H1 (cell line): ENCODE data around the gene ATXN7.

Experiments used
- BRCA1 ChIP-seq: IDR thresholded peaks from 2 replicates; pipeline ENCODE4 v1.6.1; 2012; ENCODE audit warnings: low read depth, low read length, improper control_type of control experiment
- CHD7 ChIP-seq: fragments of 300-600 bp; sonication (generic); IDR thresholded peaks from 2 replicates; pipeline ENCODE4 v1.7.1; 2012; ENCODE audit warnings: low read length, moderate library complexity, mild to moderate bottlenecking, inconsistent platforms; ENCODE audit not compliant: insufficient replicate concordance
- CTCF ChIP-seq, 3 experiments: IDR thresholded peaks; 1 replicate in 2 of 3; 2 replicates in 1 of 3; pipeline versions ENCODE4 v1.5.1 to v1.6.1; 2011; ENCODE audit warnings: low read length in 3 of 3, mild to moderate bottlenecking in 3 of 3, inconsistent platforms in 2 of 3, low read depth in 1 of 3, moderate library complexity in 1 of 3; ENCODE audit not compliant: insufficient read depth in 1 of 3; ENCODE audit errors: control extremely low read depth in 1 of 3
- GABPA ChIP-seq: IDR thresholded peaks from 2 replicates; pipeline ENCODE4 v1.6.1; 2011; ENCODE audit warnings: mild to moderate bottlenecking, low read length, moderate library complexity, borderline replicate concordance; ENCODE audit not compliant: insufficient read depth
- JUN ChIP-seq: IDR thresholded peaks from 2 replicates; pipeline ENCODE4 v1.6.1; 2011; ENCODE audit warnings: low read depth, mild to moderate bottlenecking, improper control_type of control experiment, low read length
- KDM5A ChIP-seq: fragments of 200-600 bp; IDR thresholded peaks from 2 replicates; pipeline ENCODE4 v1.7.1; 2012; ENCODE audit warnings: mild to moderate bottlenecking, low read length, inconsistent platforms, mixed read lengths
- MAX ChIP-seq: IDR thresholded peaks from 2 replicates; pipeline ENCODE4 v1.6.1; 2012; ENCODE audit warnings: inconsistent platforms
- NANOG ChIP-seq: IDR thresholded peaks from 2 replicates; pipeline ENCODE4 v1.6.1; 2011; ENCODE audit warnings: low read length, low read depth, mild to moderate bottlenecking, inconsistent platforms; ENCODE audit not compliant: insufficient read depth, poor library complexity, severe bottlenecking
- PHF8 ChIP-seq: fragments of 200-600 bp; sonication (generic); conservative IDR thresholded peaks from 2 replicates; pipeline ENCODE4 v1.7.1; 2012; ENCODE audit warnings: low read depth, mild to moderate bottlenecking, inconsistent platforms, low read length, moderate library complexity
- POLR2A ChIP-seq, 2 experiments: IDR thresholded peaks; 1 replicate in 1 of 2; 2 replicates in 1 of 2; pipeline ENCODE4 v1.6.1; 2011; ENCODE audit warnings: low read depth in 2 of 2, low read length in 2 of 2, mild to moderate bottlenecking in 2 of 2; ENCODE audit errors: control extremely low read depth in 1 of 2
- POLR2AphosphoS5 ChIP-seq: IDR thresholded peaks from 2 replicates; pipeline ENCODE4 v1.6.1; 2011; ENCODE audit warnings: low read depth, low read length
- RAD21 ChIP-seq, 2 experiments: IDR thresholded peaks in 1 of 2; conservative IDR thresholded peaks in 1 of 2; 2 replicates each; pipeline ENCODE4 v1.6.1; 2011; ENCODE audit warnings: low read depth in 2 of 2, low read length in 2 of 2, improper control_type of control experiment in 1 of 2, inconsistent platforms in 1 of 2, mild to moderate bottlenecking in 1 of 2, moderate library complexity in 1 of 2
- USF2 ChIP-seq: IDR thresholded peaks from 2 replicates; pipeline ENCODE4 v1.6.1; 2011; ENCODE audit warnings: low read length, improper control_type of control experiment
- YY1 ChIP-seq: IDR thresholded peaks from 2 replicates; pipeline ENCODE4 v1.6.1; 2011; ENCODE audit warnings: low read depth, mild to moderate bottlenecking, low read length

- TF ChIP-seq CTCF (IDR thresholded peaks at IDR 0.05; ENCODE audit: control extremely low read depth in 1 of 3, insufficient read depth in 1 of 3, low read depth in 1 of 3, low read length in 3 of 3) (no peak), KDM5A (no peak), USF2 (no peak), POLR2A (IDR thresholded peaks at IDR 0.05; ENCODE audit: control extremely low read depth in 1 of 2, low read depth in 2 of 2, low read length in 2 of 2) (no peak), POLR2AphosphoS5 (no peak), PHF8 (no peak), NANOG (no peak), RAD21 (IDR thresholded peaks at IDR 0.05 in 1 of 2, conservative IDR thresholded peaks at IDR 0.05 in 1 of 2; ENCODE audit: low read depth in 2 of 2, low read length in 2 of 2) (no peak), JUN (no peak), CHD7 (no peak), BRCA1 (no peak), MAX (no peak), YY1 (no peak), GABPA (no peak)
Observed at GRCh38 chr3:63910891-63911290, 47.2 kb downstream of the ATXN7 start.
